Measurements from ENCODE around the gene HSD17B7. TPM values are rescaled to one million over a fixed set of nuclear protein-coding genes. Genes with fewer than 3 reads are reported as not detected.
A peak's percentile ranks its signal among the peaks of the same experiment; 100 is the strongest.
"Not testable (repeated sequence)": the region's sequence is repeated elsewhere in the genome, so short reads cannot be mapped to it uniquely, and the experiment has no call there.

HSD17B7 gene, protein sequence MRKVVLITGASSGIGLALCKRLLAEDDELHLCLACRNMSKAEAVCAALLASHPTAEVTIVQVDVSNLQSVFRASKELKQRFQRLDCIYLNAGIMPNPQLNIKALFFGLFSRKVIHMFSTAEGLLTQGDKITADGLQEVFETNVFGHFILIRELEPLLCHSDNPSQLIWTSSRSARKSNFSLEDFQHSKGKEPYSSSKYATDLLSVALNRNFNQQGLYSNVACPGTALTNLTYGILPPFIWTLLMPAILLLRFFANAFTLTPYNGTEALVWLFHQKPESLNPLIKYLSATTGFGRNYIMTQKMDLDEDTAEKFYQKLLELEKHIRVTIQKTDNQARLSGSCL
- total RNA-seq (2014; rRNA removed; shearing (Covaris generic)), result 20.0 and 21.5 TPM in 2 replicates

DNA sequence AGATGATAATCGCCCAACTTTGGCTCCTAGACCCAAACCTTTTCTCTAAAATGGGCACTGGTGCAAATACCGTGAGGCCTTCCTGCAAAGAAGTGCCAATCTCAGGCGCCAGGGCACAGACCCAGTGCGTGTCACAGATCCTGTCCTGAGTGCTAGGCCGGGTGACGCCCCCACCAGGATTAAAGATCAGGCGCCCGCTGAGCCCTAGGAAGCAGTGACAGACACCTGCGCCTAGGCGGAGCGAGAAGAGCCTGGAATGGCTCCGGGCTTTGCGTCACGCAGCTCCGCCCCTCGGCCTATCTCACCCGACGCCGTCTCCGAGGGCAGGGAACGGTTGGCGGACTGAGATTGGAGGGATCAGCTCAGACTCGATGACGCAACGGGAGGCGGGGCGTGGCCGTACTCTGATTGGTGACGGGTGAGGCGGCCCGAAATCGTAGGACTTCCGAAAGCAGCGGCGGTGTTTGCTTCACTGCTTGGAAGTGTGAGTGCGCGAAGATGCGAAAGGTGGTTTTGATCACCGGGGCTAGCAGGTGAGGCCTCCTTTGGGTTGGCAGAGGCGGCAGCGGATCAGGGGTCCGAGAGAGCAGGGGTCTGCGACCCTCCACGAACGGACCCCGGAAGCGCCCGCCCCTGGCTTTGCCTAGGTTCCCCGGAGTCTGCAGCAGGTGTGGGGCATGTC, at the start of gene HSD17B7:
Gene HSD17B7 (plus strand): TSS at position 400 of the 682 bp plus-strand sequence. CDS start 99 bp downstream, at position 499.
- DNase-seq (ENCODE audit: low spot score), result peak; percentile 85
- in situ Hi-C loops (cut with HindIII; ENCODE audit: low sequenced_read_pairs), result not testable (repeated sequence)

DNA sequence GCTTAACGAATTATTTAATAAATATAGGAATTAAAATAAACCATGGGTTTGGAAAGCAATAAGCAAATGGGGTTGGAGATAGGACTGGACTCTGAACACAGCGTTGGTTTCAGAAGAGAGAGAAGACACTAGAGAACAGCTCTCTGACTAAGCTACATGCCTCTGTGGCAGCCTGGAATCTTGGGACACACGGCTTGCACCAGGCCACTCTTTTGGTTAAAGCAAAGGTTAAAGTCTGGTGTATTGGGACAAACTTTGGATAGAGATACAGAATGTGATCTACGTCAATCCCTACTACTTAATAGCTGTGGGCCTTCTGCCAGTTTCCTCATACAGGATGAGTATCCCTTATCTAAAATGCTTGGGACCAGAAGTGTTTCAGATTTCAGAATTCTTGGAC, 49.7 kb upstream of the HSD17B7 start:
- DNase-seq (ENCODE audit: low spot score), result no peak
- in situ Hi-C loops (cut with HindIII; ENCODE audit: low sequenced_read_pairs), result no loop called here

DNA sequence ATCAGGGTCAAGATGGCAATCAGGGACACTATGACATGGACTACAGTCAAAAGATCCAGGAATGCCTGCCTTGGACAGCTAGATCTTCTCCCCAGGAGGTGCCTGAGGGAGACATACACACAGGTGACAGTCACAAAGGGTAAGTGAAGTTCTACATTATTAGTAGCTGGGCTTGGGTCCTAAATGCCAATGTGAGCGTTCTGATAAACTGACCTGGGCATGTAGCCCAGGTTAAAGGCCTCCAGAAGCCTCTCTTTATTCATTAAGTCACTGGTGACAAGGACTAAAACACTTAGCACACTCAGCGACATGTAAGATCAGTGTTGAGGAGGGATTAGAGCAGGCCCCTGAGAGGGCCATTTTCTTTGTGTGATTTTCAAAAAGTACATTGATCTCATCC, 48.9 kb upstream of the HSD17B7 start:
- DNase-seq (ENCODE audit: low spot score), result no peak
- in situ Hi-C loops (cut with HindIII; ENCODE audit: low sequenced_read_pairs), result no loop called here

DNA sequence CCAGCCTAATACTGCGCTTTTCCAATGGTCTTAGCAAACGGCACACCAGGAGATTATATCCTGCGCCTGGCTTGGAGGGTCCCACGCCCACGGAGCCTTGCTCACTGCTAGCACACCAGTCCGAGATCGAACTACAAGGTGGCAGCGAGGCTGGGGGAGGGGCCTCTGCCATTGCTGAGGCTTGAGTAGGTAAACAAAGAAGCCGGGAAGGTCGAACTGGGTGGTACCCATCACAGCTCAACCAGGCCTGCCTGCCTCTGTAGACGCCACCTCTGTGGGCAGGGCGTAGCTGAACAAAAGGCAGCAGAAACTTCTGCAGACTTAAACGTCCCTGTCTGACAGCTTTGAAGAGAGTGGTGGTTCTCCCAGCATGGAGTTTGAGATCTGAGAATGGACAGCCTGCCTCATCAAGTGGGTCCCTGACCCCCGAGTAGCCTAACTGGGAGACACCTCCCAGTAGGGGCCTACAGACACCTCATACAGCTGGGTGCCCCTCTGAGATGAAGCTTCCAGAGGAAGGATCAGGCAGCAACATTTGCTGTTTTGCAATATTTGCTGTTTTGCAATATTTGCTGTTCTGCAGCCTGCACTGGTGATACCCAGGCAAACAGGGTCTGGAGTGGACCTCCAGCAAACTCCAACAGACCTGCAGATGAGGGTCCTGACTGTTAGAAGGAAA, 44.1 kb upstream of the HSD17B7 start:
- in situ Hi-C loops (cut with HindIII; ENCODE audit: low sequenced_read_pairs), result not testable (repeated sequence)

DNA sequence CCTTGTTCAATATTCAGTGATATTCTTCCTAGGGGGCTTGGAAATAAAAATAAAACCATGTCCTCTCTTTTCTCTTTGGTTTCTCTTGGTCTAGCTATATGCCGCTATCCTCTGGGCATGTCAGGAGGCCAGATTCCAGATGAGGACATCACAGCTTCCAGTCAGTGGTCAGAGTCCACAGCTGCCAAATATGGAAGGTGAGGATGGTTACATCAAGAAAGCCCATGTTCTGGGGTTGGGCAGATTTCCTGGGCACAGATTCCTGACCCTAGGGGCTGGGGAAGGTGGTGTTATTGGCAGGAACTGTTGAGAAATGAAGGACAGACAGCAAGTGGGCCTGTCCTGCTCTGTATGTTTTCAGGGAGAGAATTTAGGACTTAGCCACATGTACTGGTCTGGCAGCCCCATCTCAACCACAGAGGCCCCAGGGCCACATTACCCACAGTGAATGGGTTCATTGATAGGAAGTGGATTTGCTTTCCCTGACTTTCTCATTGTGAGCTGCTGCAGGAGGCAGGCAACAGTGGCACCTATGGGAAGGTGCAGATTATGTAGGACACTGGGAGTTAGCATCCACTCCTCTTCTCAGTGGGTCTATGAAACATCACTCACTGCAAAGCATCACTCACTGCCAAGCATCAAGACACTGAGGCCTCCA, 37.4 kb upstream of the HSD17B7 start:
- DNase-seq (ENCODE audit: low spot score), result no peak
- in situ Hi-C loops (cut with HindIII; ENCODE audit: low sequenced_read_pairs), result no loop called here

More for the DNA sequence above, 44.1 kb upstream of the HSD17B7 start:
- DNase-seq (ENCODE audit: low spot score), result not testable (repeated sequence)

DNA sequence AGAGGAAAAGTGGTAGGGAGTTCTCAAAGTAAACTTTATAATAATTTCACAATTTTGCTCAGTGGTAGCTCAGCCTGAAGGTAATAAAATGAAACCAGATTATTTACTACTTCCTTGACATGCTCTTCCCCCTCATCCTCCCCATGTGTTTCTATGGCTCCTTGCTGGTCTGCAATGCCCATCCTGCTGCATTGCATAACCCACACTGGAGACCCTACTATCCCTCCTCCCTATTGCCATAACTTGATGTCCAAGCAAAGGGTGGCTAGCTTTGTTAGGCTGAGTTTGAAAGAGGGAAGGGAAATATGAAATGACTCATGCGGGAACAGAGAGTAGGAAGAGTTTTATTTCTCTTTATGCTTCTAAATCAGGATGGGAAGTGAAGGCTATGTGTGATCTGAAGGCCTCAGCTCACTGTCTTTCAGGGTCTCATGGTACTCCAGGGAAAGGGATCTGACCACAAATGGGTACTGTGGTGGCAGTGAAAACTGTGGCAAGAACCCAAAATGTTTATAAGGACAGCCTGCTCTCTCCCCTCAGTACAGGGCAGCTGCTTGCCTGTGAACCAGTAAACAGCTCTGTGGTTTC, 36.4 kb upstream of the HSD17B7 start:
- no peak for DNase-seq (ENCODE audit: low spot score)
- in situ Hi-C loops (cut with HindIII; ENCODE audit: low sequenced_read_pairs), result no loop called here

DNA sequence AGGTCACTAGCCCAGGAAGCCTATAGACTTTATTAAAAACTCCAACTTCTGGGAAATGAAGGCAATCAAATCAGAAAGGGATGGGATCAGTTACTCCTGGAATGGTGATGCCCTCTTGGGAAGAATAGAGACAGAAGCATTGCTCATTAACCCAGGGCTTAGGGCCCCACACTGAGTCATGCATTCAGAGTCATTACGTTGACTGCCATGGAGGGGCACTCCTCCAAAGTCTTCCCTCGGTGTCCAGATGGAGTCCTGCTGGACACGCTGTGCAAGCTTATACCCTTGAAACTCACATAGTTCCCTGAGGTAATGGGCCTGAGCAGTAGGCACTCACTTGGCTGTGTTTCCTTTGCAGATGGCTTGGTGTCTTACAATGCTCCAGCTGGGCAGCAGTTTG, 35.2 kb upstream of the HSD17B7 start:
- in situ Hi-C loops (cut with HindIII; ENCODE audit: low sequenced_read_pairs), result no loop called here

DNA sequence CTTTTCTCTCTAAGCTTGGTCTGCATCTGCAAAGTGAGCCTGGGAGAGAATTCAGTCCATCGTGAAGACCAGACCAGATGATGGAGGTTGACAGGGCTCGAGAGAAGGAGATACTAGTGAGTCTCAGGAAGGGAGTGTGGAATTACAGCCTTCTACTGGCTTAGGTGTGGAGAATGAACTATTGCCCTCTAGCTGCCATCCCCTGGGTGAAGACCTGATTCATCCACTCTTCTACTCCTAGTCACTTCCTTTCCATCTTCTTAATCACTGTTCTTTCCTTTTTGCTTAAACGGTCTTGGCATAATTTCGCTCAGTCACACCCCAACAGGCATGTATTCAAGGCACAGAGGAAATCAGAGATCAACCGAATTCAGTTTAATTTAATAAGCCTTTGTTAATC, 34.0 kb upstream of the HSD17B7 start:
- DNase-seq (ENCODE audit: low spot score), result no peak
- in situ Hi-C loops (cut with HindIII; ENCODE audit: low sequenced_read_pairs), result no loop called here

More for the DNA sequence above, 35.2 kb upstream of the HSD17B7 start:
- peak; percentile 38 for DNase-seq (ENCODE audit: low spot score)

DNA sequence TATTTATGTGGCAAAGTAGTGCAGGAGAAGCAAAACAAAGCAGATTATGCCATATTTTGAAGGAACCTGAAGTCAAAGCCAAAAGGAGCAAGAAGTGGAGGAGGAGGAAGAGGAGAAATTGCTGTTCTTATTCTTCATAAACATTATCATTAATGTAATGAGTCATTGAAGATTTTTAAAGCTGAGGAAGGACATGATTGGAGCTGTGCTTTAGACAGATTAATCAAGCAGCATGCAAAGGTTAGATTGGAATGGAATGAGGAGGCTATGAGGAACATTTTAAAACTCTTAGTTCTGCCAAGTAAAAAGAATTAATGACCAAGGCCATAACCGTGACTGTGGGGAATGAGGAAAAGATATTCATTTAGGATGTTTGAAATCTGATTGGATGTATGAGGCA, 33.0 kb upstream of the HSD17B7 start:
- DNase-seq (ENCODE audit: low spot score), result no peak
- in situ Hi-C loops (cut with HindIII; ENCODE audit: low sequenced_read_pairs), result no loop called here

DNA sequence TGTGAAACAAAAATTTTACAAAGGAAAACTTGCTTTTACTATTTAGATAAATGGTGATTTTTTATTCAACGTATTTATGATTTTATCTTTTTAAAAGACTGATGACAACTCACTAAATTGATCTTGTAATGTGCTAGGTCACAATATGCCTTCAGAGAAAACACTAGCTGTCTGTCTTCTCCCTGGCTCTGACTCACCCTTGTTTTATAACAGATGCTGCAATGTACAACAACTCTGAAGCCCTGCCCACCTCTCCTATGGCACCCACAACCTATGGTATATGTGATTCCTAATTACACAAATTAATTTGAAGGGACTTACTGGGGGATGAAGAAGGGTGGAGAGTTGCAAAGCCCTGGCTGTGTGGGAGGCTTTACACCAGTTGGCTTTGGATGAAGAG, 24.7 kb upstream of the HSD17B7 start:
- in situ Hi-C loops (cut with HindIII; ENCODE audit: low sequenced_read_pairs), result no loop called here
- no peak for DNase-seq (ENCODE audit: low spot score)

DNA sequence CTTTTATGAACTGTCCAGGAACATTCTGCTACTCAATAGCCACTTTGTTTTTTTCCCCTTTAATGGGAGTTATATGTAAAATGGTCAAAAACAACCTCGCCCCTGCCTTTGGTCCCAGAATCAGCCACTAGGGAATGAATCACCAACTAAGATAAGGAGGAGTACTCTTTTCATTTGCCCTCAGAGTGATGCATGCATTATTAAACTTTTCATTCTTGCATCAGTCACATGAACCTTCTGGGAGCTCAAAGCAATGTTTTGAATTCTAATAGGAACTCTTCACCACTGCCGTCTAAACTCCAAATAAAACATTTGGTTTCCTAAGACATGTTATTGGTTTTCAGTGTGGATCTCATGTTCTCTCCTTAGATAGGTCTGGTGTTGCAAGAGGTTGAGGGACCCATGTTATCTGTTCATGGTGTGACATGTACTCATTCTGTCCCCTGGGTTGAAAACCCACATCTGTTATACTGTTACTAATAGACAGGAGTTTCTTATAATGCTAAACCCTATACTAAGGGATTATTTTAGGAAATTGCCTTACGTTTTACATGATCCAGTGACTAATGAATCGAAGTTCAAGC, 17.8 kb upstream of the HSD17B7 start:
- no peak for DNase-seq (ENCODE audit: low spot score)
- in situ Hi-C loops (cut with HindIII; ENCODE audit: low sequenced_read_pairs), result no loop called here

DNA sequence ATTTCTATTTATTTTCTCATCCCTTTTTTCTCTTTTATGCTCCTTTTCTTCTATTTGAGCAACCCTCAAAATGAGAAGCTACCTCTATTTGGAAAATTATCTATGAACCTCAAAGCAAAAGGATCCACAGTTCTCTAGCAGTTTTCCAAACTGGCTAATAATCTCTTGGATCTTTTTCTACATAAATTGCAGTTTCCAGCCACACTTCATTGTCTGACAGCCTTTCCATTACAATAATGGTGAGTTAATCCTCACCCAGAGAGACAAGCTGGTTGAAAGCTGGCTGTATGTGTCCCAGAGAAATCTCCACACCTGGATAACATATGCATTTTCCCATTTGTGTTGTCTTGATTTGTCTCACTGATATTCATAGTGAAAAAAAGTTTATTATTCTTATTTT, 16.5 kb upstream of the HSD17B7 start:
- in situ Hi-C loops (cut with HindIII; ENCODE audit: low sequenced_read_pairs), result no loop called here

DNA sequence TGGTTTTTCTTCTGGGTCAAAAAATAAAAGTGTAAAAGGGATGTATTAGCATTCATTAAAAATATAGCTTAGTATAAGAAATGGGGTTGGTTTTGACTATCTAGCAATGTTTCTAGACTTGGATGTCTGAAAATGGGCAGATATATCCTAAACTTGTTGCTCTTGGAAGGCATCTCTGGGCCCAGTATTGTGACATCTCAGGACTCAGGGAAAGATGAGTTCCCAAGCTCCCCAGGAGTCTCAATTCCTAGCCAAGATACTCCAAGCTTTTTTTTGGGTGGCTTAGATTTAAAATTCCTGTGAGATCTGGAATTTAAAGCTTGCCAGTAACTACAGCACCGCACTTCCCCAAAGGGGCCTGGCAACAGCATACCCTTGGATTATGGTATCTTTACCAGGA, 11.5 kb upstream of the HSD17B7 start:
- in situ Hi-C loops (cut with HindIII; ENCODE audit: low sequenced_read_pairs), result no loop called here
- no peak for DNase-seq (ENCODE audit: low spot score)

More for the DNA sequence above, 16.5 kb upstream of the HSD17B7 start:
- no peak for DNase-seq (ENCODE audit: low spot score)

DNA sequence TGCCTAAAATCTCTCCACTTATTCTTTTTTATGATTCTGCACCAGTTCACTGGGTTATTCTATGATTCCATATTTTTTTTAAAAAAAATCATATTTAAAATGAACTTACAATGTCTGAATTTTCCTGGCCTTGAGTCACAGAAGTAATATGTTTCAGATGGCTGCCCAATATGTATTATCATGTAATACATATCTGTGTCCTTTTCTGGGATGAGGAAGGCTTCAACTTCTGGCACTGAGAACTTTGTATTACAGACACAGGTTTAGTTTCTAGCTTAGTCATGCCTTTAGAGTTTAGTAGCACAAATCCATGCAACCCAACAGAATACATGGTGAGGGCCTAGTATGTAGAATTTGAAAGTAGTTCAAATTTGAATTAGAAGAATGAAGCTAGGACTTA, 7.8 kb upstream of the HSD17B7 start:
- in situ Hi-C loops (cut with HindIII; ENCODE audit: low sequenced_read_pairs), result no loop called here
- DNase-seq (ENCODE audit: low spot score), result no peak

DNA sequence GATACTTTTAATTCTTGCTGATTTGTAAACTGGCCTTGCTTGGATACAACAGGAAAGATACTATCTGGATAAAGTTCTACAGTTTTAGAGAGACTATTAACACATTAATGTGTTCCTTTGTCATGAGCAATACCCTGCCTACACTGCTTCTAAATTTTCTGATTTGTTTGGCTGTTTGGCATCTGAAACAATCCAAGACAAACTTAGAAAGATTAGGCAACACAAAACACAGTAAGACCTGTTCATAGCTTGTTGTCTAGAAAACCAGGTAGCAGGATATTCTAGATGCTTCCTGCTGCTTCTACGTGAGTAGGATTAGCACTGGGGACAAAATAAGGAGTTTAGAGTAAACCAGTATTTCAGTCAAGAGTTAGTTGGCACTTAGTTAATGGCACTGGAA, 5.6 kb upstream of the HSD17B7 start:
- in situ Hi-C loops (cut with HindIII; ENCODE audit: low sequenced_read_pairs); DNase-seq (ENCODE audit: low spot score): not testable (repeated sequence)

DNA sequence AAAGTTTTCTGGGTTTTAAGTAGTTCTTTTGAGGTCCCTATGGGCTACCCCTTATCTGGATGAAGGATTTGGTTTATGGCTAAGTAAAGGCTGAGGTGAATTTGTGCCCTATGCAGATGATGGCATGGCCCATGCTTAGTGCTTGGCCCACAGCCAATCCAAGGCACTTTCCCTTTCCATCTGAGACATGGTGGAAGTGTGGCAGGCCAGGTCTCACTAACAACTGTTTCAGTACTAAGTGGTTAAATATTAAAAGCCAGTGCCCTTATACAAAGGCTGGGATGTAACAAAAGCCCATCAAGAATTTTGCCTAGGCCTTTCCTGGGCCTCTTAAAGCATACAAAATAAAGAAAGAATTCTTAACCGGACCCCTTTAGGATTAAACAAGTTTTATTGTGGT, 1.7 kb upstream of the HSD17B7 start:
- in situ Hi-C loops (cut with HindIII; ENCODE audit: low sequenced_read_pairs); DNase-seq (ENCODE audit: low spot score): not testable (repeated sequence)

DNA sequence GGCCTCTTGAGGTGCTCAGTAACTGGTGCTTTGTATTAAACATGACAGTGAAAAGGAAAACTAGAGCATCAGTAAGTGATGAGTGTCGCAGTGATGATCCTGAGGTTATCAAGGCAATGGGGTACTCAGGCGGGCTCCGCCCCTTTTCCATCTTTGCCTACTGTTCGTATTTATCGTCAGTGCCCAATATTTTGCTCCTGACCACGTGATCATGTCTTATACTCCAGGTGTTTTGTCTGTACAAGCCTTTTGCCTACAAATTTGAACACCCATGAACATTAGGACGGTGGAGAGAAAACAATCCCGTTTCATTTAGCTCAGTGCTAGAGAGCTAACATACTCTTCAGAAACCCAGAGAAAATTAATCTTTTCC, 469 bp downstream of the HSD17B7 start:
- DNase-seq (ENCODE audit: low spot score), result peak; percentile 55
- in situ Hi-C loops (cut with HindIII; ENCODE audit: low sequenced_read_pairs), result not testable (repeated sequence)

DNA sequence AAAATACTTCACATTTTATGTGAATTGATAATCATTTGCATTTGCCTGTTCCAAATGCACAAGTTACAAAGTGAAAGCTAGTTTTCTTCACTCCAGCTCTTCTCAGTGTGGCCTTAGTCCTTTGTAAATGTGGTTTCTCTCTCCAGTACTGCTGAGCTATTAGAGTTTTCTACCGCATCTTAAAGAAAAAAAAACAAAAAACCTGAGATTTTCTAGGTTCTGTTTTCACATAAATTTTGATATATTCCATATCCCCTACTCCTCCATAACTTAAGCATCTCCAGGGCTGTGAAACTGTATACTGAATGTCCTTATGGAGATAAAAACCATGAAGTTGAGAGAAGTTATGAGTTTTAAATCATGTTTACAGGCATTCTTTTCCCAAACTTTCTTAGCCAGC, 3.8 kb downstream of the HSD17B7 start:
- in situ Hi-C loops (cut with HindIII; ENCODE audit: low sequenced_read_pairs); DNase-seq (ENCODE audit: low spot score): not testable (repeated sequence)
